NCI-H2107 treated with DMSO at 0.1 percent for 48 hours (cell line): ENCODE results near the gene SLC29A2.
A peak's percentile ranks its signal among the peaks of the same experiment; 100 is the strongest.
"Not testable (repeated sequence)": the region's sequence is repeated elsewhere in the genome, so short reads cannot be mapped to it uniquely, and the experiment has no call there.

ENCODE experiments used
- DNase-seq: peaks from one replicate; lab custom pipeline; 2025; ENCODE audit not compliant: unreplicated experiment; lab: John Stamatoyannopoulos, UW

Gene SLC29A2

GRCh38 chr11:66350560-66351235 is 20.9 kb downstream of the SLC29A2 start:
- not testable (repeated sequence) for DNase-seq

- DNase-seq: no peak
These were observed 22.5 kb downstream of the SLC29A2 start for GRCh38 chr11:66349084-66349386.

- peak; percentile 67 for DNase-seq
These were observed 23.9 kb downstream of the SLC29A2 start, which contains the start of gene B4GAT1 for GRCh38 chr11:66347425-66348276. TSS of gene B4GAT1 (minus strand) at chr11:66347629. CDS start at chr11:66347545, 84 bp downstream.

GRCh38 chr11:66346476-66347424 is 24.8 kb downstream of the SLC29A2 start:
- DNase-seq: no peak

GRCh38 chr11:66345316-66345649 is 26.3 kb downstream of the SLC29A2 start:
- DNase-seq: no peak

GRCh38 chr11:66344550-66345315 is 26.8 kb downstream of the SLC29A2 start, which contains the start of gene BRMS1:
TSS of gene BRMS1 (minus strand) at chr11:66345104. CDS start at chr11:66342234, 2,870 bp downstream.
- DNase-seq: peak; percentile 85

- no peak for DNase-seq
These were observed 28.4 kb downstream of the SLC29A2 start for GRCh38 chr11:66343176-66343575.

GRCh38 chr11:66341502-66342126 is 29.9 kb downstream of the SLC29A2 start:
- DNase-seq: no peak

GRCh38 chr11:66340596-66341501 is 30.7 kb downstream of the SLC29A2 start:
- DNase-seq: no peak

- no peak for DNase-seq
These were observed 31.7 kb downstream of the SLC29A2 start for GRCh38 chr11:66339686-66340483.

GRCh38 chr11:66339162-66339675 is 32.3 kb downstream of the SLC29A2 start:
- no peak for DNase-seq

GRCh38 chr11:66338276-66339161 is 33.0 kb downstream of the SLC29A2 start:
- DNase-seq: no peak

- DNase-seq: no peak
These were observed 34.3 kb downstream of the SLC29A2 start for GRCh38 chr11:66337103-66337899.

GRCh38 chr11:66336234-66337102 is 35.1 kb downstream of the SLC29A2 start, which contains the start of gene RIN1:
TSS of gene RIN1 (minus strand) at chr11:66336434. CDS start at chr11:66336402, 32 bp downstream.
- DNase-seq: peak; percentile 4
